HK-2 (cell line): ENCODE results near the gene PNISR.
"Not testable (repeated sequence)": the region's sequence is repeated elsewhere in the genome, so short reads cannot be mapped to it uniquely, and the experiment has no call there.

Source experiments
- DNase-seq: peaks from one replicate; pipeline ENCODE4 v3.0.0-alpha.2; 2018; ENCODE audit not compliant: unreplicated experiment

PNISR gene

GRCh38 chr6:99424761-99425646 lies at the start of gene PNISR:
Gene PNISR (minus strand): TSS chr6:99425308. CDS start chr6:99414659, 10,649 bp downstream.
- peak; percentile 92 for DNase-seq

- DNase-seq, result no peak
These were observed 48.6 kb upstream of the PNISR start for GRCh38 chr6:99473730-99474129.

- no peak for DNase-seq
These were observed 46.5 kb upstream of the PNISR start for GRCh38 chr6:99471638-99472037.

GRCh38 chr6:99467509-99468106 lies 42.5 kb upstream of the PNISR start:
- no peak for DNase-seq

GRCh38 chr6:99459133-99459532 lies 34.0 kb upstream of the PNISR start:
- DNase-seq, result not testable (repeated sequence)

- DNase-seq, result no peak
These were observed 33.2 kb upstream of the PNISR start for GRCh38 chr6:99458319-99458718.

- DNase-seq, result no peak
These were observed 21.0 kb upstream of the PNISR start for GRCh38 chr6:99446076-99446475.

- DNase-seq, result no peak
These were observed 9.8 kb upstream of the PNISR start for GRCh38 chr6:99434702-99435530.

- DNase-seq, result peak; percentile 41
These were observed 7.8 kb upstream of the PNISR start for GRCh38 chr6:99432877-99433276.

- no peak for DNase-seq
These were observed 6.8 kb upstream of the PNISR start for GRCh38 chr6:99431901-99432300.

- DNase-seq, result no peak
These were observed 2.9 kb upstream of the PNISR start for GRCh38 chr6:99427988-99428387.

- DNase-seq, result no peak
These were observed 1.3 kb upstream of the PNISR start for GRCh38 chr6:99426451-99426757.

- peak; percentile 83 for DNase-seq
These were observed 741 bp upstream of the PNISR start for GRCh38 chr6:99425647-99426450.

- no peak for DNase-seq
These were observed 1.1 kb downstream of the PNISR start for GRCh38 chr6:99424022-99424421.

GRCh38 chr6:99422912-99423311 lies 2.2 kb downstream of the PNISR start:
- no peak for DNase-seq

- no peak for DNase-seq
These were observed 8.0 kb downstream of the PNISR start for GRCh38 chr6:99416892-99417767.

GRCh38 chr6:99416226-99416625 lies 8.9 kb downstream of the PNISR start:
- DNase-seq, result no peak

- no peak for DNase-seq
These were observed 9.7 kb downstream of the PNISR start for GRCh38 chr6:99415446-99415845.

GRCh38 chr6:99412065-99412464 lies 13.0 kb downstream of the PNISR start:
- no peak for DNase-seq

- DNase-seq, result no peak
These were observed 15.4 kb downstream of the PNISR start for GRCh38 chr6:99409672-99410071.

GRCh38 chr6:99407076-99407475 lies 18.0 kb downstream of the PNISR start:
- DNase-seq, result no peak
